Measurements from ENCODE around the gene HSD3B1.
"Not testable (repeated sequence)": the region's sequence is repeated elsewhere in the genome, so short reads cannot be mapped to it uniquely, and the experiment has no call there.

Gene HSD3B1

DNA sequence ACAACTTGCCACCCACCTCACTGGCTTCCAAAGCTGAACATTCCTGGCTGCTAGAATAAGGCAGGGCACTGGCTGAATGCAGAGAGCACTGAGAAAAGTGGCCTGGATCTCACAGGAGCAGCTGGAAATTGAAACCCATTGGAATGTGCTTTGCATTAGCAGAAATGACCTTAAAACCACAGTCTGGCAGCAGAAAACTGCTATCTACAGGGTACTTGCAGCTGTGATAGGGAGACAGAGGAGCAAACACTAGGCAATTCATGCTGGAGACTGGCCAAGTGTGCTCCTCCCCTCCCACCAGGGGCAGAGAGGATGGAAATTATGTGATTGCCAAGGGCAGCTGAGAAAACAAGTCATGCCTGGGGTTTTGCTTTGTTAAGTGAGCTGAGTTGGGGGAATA is 47.2 kb downstream of the HSD3B1 start:
- DNase-seq, result peak; percentile 90

- DNase-seq, result no peak
Measured at GRCh38 chr1:119556423-119556822, 49.4 kb downstream of the HSD3B1 start.

GRCh38 chr1:119560402-119560801 is 53.4 kb downstream of the HSD3B1 start:
- DNase-seq, result not testable (repeated sequence)

DNA sequence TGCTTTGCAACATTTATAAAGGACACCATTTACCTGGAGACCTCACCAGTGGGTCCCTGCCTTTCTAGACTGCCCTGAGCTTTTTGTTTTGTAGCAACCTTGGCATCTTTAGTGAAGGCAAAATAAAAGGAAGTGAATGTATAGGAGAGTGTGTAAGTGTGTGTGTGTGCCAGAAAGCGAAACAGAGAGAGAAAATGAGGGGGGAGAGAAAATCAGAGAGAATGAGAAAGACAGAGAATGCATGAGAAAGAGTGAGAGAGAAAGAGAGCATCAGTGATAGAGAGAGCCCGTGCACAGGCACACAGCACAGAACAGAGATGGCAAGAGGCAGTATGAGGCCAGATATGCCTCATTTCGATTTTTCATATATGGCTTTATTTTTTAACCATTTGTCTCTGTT is 57.5 kb downstream of the HSD3B1 start:
- DNase-seq, result no peak

Data from fibroblast of upper back skin (primary cell).